Measurements from ENCODE around the gene UNC13C.

UNC13C gene

DNA sequence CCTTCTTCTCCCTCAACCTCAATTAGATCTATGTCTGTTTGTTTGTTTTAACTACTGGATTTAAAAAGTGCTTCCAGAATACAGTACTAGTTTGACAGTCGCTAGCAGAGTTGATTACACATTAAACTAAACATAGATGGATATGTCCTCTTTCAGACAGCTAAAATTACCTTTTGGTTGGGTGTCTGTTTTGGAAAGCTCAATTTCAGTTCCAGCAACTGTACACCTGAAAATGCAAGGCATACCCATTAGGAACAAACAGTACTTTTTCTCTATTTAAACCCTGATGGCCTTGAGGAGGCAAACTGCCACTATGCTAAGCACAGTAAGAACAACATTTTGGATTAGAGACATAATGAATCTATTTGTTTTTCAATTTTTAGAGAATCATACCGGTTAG lies 234.4 kb downstream of the UNC13C start:
- FAIRE-seq (no peak), DNase-seq (ENCODE audit: insufficient read length, low spot score) (no peak)
- TF ChIP-seq, protein P1, sequence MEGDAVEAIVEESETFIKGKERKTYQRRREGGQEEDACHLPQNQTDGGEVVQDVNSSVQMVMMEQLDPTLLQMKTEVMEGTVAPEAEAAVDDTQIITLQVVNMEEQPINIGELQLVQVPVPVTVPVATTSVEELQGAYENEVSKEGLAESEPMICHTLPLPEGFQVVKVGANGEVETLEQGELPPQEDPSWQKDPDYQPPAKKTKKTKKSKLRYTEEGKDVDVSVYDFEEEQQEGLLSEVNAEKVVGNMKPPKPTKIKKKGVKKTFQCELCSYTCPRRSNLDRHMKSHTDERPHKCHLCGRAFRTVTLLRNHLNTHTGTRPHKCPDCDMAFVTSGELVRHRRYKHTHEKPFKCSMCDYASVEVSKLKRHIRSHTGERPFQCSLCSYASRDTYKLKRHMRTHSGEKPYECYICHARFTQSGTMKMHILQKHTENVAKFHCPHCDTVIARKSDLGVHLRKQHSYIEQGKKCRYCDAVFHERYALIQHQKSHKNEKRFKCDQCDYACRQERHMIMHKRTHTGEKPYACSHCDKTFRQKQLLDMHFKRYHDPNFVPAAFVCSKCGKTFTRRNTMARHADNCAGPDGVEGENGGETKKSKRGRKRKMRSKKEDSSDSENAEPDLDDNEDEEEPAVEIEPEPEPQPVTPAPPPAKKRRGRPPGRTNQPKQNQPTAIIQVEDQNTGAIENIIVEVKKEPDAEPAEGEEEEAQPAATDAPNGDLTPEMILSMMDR (IDR thresholded peaks at IDR 0.05; ENCODE audit: insufficient read depth, missing control alignments): no peak

DNA sequence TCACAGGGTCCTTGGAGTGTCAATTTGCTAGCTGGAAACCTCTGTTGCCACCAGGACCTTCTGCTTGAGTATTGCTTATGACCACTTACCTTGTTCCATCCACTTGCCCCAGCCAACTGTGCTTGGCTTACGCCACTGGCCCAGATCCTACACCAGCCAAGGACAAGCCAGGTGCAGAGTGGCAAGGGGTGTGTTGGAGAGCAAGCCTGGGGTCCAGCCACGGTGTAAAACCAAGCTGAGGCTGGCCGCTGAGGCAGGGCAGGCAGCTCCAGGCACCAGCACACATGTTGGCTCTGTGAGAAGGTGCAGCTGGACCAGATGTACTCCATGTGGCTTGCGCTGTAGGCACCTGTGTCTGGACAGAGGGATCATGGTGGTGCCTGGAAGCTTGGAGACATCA lies 248.2 kb downstream of the UNC13C start:
- TF ChIP-seq, protein P1 (IDR thresholded peaks at IDR 0.05; ENCODE audit: insufficient read depth, missing control alignments): no peak
- FAIRE-seq: no peak
- no peak for DNase-seq (ENCODE audit: insufficient read length, low spot score)

DNA sequence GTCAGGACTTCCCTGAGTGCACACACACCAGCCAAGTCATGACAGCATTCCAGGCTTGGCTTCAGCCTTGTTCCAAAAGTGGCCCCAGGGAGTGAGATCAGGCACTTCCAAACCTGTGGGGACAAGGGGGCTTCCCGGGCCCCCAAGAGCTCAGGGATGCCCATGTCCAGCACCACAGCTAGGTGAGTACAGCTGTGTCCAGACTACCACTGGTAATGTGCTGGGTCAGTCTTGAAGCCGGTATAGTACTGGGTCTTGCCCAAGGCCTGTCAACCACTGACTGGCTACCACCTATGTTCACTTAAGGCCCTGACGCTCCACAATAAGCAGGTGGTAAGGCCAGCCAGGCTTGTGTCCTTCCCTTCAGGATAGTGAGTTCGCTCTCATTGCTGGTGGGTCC lies 249.3 kb downstream of the UNC13C start:
- no peak for DNase-seq (ENCODE audit: insufficient read length, low spot score)
- FAIRE-seq: no peak
- TF ChIP-seq, protein P1 (IDR thresholded peaks at IDR 0.05; ENCODE audit: insufficient read depth, missing control alignments): no peak

DNA sequence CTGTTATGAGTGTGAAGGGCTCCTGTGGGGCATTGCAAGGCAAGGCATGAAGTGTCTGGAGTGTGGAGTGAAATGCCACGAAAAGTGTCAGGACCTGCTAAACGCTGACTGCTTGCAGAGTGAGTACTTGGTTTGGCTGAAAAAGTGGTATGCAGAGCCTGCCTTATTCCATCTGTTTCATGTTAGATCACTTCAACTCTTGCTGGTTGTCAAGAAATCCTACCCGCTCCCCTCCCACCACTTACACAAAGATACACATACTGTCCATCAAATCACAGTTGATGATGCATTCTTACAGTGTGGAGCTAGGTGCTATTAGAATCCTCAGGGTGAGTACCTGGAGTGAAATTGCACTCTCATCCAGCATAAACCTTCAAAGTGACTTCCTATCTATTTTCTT lies 272.1 kb downstream of the UNC13C start:
- DNase-seq (ENCODE audit: insufficient read length, low spot score): no peak
- TF ChIP-seq, protein P1 (IDR thresholded peaks at IDR 0.05; ENCODE audit: insufficient read depth, missing control alignments): no peak
- FAIRE-seq: no peak

DNA sequence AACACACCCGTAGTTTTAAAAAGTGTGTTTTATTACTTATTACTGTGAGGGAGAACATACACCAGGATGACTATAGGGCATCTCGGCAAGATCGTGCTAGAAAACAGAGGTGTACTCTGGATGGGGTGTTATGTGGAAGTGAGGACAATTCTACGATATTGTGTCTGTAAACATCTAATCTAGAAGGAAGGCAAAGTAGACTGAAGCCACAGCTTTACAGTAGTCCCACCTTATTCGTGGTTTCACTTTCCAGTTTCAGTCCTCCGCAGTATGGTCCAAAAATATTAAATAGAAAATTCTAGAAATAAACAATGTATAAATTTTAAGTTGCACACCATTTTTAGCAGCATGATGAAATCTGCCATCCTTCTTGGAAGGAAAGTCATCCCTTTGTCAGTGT lies 277.9 kb downstream of the UNC13C start:
- FAIRE-seq: no peak
- DNase-seq (ENCODE audit: insufficient read length, low spot score): no peak
- TF ChIP-seq, protein P1 (IDR thresholded peaks at IDR 0.05; ENCODE audit: insufficient read depth, missing control alignments): no peak

DNA sequence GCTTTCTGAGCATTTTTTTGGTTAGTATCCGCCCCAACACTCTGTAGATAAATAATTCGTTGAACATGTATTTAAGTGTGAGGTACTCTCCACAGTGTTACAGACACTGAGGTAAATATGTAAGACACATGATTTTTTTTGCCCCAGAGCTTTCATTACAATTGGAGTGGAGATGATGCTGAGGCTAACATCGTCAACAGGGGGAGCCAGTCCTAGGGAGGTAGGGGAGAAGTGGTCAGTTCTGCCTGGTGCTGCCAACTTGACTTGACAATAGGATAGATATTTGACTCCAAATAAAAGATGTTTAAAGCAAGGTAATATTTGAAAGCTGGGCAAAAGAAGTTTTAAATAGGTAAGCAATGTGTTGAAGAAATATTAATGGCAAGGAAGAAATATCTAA lies 295.7 kb downstream of the UNC13C start:
- TF ChIP-seq, protein P1 (IDR thresholded peaks at IDR 0.05; ENCODE audit: insufficient read depth, missing control alignments): no peak
- DNase-seq (ENCODE audit: insufficient read length, low spot score) (no peak), FAIRE-seq (no peak)

DNA sequence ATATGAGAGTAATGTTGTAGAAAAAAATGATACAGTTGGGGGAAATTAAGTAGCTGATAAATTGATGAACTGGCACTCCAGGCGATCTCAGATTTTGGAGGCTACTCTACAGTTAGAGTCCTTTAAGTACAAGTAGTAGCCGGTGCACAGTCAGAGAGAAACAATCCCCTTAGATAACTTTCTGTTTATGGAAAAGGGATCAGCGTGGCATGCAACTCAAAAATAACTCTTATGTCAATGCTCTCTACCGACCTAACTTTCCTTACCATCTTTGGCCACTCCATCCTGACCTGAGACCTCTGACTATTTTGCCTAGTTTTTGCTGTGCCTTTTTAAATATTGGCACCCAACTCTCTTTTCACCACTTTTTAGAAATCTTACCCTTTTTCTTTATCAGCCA lies 299.6 kb downstream of the UNC13C start:
- FAIRE-seq: no peak
- DNase-seq (ENCODE audit: insufficient read length, low spot score): no peak
- TF ChIP-seq, protein P1 (IDR thresholded peaks at IDR 0.05; ENCODE audit: insufficient read depth, missing control alignments): no peak

Data from D721Med (cell line).